IPS-18a (cell line): Measurements from ENCODE around the gene TMEM87B.

ENCODE experiments used
- H3K27ac ChIP-seq: one replicate; pipeline ENCODE4 v1.5.1; 2013; ENCODE audit warnings: low read length
- H3K27me3 ChIP-seq: one replicate; pipeline ENCODE4 v1.6.1; 2013; ENCODE audit warnings: mild to moderate bottlenecking, low read length; ENCODE audit not compliant: control insufficient read depth, insufficient read depth
- H3K36me3 ChIP-seq: one replicate; pipeline ENCODE4 v1.6.1; 2013; ENCODE audit warnings: low read depth, low read length; ENCODE audit not compliant: control insufficient read depth
- H3K4me1 ChIP-seq: one replicate; pipeline ENCODE4 v1.6.1; 2013; ENCODE audit warnings: low read depth, low read length; ENCODE audit not compliant: control insufficient read depth
- H3K4me3 ChIP-seq: one replicate; pipeline ENCODE4 v1.5.1; 2013; ENCODE audit warnings: low read length
- H3K9ac ChIP-seq: one replicate; pipeline ENCODE4 v1.6.1; 2013; ENCODE audit warnings: mild to moderate bottlenecking, low read length, moderate library complexity
- H3K9me3 ChIP-seq: one replicate; pipeline ENCODE4 v1.6.1; 2013; ENCODE audit warnings: low read depth, low read length; ENCODE audit not compliant: control insufficient read depth

The TMEM87B gene

DNA sequence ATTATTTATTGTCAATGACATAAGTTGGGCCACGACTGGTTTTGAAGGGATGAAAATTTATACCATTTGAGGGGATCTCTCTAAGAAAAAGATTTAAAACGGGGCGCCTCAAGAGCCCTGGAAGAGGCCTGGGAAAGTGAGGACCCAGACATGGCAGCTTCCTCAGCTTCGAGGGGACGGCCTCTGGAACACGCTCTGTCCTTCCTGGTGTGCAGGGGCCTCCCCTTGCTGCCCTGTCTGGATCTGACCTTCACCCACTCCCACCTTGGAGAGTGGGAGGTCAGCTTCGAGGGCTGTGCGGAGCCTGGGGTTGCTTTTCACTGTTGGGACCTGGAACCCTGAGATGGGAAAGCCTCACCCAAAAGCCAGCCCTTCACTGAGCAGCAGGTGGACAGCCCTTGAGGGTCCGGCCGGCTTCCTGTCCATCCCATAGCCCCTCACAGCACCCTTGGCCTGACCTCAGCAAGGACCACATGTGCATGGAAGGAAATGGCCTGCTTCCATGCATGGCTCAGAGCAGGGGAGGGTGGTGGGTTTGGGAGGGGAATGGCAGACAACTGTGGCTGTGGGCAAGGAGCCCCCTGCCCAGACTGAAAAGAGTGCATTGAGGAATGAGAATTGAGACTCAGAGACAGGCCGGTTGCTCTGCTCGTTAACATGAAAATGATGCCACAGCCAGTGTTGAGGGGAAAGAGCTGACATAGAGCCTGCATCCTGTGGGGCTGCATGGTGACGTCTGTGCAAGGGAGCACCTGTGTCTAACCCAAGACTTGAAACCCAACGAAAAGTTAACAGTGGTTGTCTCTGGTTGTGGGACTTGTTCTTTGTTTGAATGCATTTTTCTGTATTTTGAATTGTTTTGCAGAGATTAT, 99.4 kb downstream of the TMEM87B start:
- no peaks in the 10 kb centered on the region for H3K27me3 ChIP-seq
- H3K27ac ChIP-seq: no peak overlapping the region
- no peaks in the 10 kb centered on the region for H3K9me3 ChIP-seq
- H3K4me3 ChIP-seq: no peak overlapping the region
- no peak overlapping the region for H3K9ac ChIP-seq
- no peaks in the 10 kb centered on the region for H3K4me1 ChIP-seq
- H3K36me3 ChIP-seq: no peaks in the 10 kb centered on the region

DNA sequence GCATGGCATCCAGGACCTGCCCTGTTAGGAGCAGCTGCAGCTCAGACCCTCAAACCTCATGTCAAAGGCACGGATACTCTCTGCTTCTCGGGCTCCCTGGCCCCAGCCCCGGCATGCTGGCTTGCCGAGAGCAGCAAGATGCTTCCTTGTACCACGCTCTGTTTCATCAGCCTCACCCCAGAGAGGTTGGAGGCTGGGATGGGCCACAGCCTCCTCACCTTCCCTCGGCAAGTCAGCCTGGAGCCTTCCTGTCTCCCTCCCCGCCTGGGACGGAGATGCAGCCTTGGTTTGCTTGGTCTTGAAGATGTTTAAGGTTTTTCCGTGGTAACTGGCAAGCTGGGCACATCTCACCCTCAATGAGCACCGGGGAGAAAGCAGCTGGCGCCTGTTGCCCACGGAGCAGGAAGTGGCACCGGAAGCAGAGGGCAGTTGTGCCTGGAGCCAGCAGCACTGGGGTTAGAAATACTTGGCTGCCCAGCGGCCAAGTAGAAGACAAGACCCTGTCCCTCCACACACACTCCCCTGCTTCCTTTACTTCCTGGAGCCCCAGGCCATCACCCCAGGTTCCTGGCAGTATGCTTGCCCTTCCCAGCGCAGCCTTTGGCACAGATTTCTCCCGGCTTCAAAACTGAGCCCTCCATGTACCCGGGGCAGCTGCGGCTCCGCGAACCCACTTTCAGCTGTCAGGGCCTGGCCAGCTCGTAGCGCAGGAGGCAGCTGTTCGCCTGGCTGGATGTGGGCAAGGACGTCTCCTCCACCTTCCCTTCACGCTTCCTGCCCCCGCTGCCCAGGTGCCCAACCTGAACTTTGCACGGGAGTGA, 100.5 kb downstream of the TMEM87B start:
- no peaks in the 10 kb centered on the region for H3K9me3 ChIP-seq
- no peaks in the 10 kb centered on the region for H3K27me3 ChIP-seq
- no peaks in the 10 kb centered on the region for H3K36me3 ChIP-seq
- H3K9ac ChIP-seq: no peak overlapping the region
- H3K4me3 ChIP-seq: no peak overlapping the region
- H3K27ac ChIP-seq: no peak overlapping the region
- H3K4me1 ChIP-seq: no peaks in the 10 kb centered on the region

DNA sequence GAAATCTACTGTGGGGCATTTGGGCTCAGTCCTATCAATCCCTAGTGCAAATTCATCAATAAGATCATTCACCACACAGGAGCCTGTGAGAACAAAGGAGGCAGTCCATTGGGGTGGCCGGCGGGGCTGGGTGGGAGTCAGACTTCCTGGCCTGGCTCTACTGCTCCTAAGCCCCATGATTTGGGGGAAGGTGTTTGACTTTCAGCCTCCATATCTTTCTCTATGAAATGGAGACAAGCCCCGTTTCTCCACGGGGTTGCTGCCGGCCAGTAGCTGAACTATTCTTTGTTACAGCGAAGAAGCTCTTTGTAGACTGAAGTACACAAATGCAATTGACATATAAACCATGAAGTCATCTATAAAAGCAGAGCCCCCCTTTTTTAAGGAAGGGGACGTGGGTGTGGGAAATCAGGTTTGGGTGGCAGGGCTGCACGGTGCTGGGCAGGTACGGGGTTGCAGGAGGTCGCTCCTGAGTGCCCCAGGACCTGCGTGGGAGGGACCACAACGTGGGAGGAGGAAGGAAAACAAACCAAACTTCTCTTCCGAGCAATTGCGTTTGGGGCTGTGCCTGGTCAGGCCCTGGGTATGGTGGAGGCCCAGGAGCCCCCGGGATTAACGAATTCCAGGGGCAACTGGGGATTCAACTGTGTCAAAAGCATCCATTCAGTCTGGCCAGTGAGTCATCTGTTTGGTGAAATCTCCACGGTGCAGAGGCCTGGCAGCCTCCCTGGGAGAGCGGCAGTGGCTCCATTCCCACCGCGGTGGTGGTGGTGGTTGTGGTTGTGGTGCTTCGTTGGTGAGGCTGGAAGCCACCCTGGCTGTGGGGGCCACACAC, 101.3 kb downstream of the TMEM87B start:
- H3K9ac ChIP-seq: no peak overlapping the region
- H3K27me3 ChIP-seq: no peaks in the 10 kb centered on the region
- H3K27ac ChIP-seq: no peak overlapping the region
- H3K9me3 ChIP-seq: no peaks in the 10 kb centered on the region
- H3K4me3 ChIP-seq: no peak overlapping the region
- H3K36me3 ChIP-seq: no peaks in the 10 kb centered on the region
- no peaks in the 10 kb centered on the region for H3K4me1 ChIP-seq

DNA sequence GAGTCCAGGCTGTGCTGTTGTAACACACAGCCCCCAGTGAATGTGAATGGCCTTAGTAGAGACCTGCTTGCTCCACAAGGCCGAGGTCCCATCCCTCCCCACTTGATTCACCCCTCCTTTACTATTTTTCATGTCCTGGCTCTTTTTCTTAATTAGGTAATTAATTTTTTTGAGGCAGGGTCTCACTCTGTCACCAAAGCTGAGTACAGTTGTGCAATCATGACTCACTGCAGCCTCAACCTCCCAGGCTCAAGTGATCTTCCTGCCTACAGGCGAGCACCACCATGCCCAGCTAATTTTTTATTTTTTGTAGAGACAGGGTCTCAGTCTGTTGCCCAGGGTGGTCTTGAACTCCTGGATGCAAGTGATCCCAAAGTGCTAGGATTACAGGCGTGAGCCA, 102.4 kb downstream of the TMEM87B start:
- H3K27me3 ChIP-seq: no peaks in the 10 kb centered on the region
- H3K4me3 ChIP-seq: no peak overlapping the region
- H3K9ac ChIP-seq: no peak overlapping the region
- H3K4me1 ChIP-seq: no peaks in the 10 kb centered on the region
- no peaks in the 10 kb centered on the region for H3K9me3 ChIP-seq
- no peak overlapping the region for H3K27ac ChIP-seq
- no peaks in the 10 kb centered on the region for H3K36me3 ChIP-seq

- Histone ChIP-seq H3K4me3 (no peak overlapping the region), H3K27ac (no peak overlapping the region), H3K27me3 (no peaks in the 10 kb centered on the region)
Measured at GRCh38 chr2:112159454-112159921, 104.4 kb downstream of the TMEM87B start.

DNA sequence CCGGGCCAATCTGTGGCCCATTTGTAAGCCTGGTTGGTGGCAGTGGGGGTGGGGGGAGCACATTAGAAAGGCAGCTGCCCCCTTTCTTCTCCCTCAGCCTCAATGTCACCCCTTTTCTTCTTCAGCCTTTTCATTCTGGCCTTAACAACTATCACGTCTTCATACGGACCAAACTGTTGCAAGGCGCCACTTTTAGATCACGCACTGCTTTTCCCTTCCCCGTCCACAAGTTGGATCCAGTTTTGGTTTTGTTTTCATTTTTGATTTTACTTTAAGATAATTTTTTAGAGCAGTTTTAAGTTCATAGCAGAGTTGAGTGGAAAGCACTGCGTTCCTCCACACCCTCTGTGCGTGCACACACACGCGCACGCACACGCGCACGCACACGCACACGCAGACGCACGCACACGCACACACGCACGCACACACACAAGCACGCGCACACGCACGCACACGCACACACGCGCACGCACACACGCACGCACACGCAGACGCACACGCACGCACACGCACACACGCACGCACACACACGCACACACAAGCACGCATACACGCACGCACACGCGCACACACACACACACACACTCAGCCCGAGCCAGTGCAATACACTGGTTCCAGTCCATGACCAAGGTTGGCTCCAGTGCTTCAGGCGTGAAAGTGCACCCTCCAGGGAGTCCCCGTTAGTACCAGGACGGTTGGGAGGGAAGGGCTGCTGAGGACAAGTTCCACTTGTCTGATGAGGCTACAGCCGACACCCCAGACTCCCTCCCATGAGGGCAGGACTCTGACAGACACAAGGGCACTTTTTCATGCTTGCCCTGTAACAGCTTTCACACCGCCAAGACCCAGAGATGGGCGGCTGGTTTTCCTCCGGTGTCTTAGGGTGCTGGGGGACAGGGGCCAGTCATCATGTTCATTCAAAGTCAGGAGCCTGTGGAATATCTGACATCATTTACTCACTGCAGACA, 105.5 kb downstream of the TMEM87B start:
- Histone ChIP-seq H3K9ac (no peak overlapping the region), H3K4me3 (no peak overlapping the region), H3K27ac (no peak overlapping the region)

More at GRCh38 chr2:112159454-112159921, 104.4 kb downstream of the TMEM87B start:
- Histone ChIP-seq H3K9ac (no peak overlapping the region), H3K36me3 (no peaks in the 10 kb centered on the region), H3K9me3 (no peaks in the 10 kb centered on the region), H3K4me1 (no peaks in the 10 kb centered on the region)

GRCh38 chr2:112161431-112162145, 106.5 kb downstream of the TMEM87B start:
- no peak overlapping the region for H3K9ac ChIP-seq
- H3K9me3 ChIP-seq: no peaks in the 10 kb centered on the region
- H3K4me3 ChIP-seq: no peak overlapping the region
- H3K36me3 ChIP-seq: no peaks in the 10 kb centered on the region
- H3K4me1 ChIP-seq: no peaks in the 10 kb centered on the region
- no peak overlapping the region for H3K27ac ChIP-seq
- no peaks in the 10 kb centered on the region for H3K27me3 ChIP-seq

More for the DNA sequence above, 105.5 kb downstream of the TMEM87B start:
- Histone ChIP-seq H3K27me3 (no peaks in the 10 kb centered on the region), H3K36me3 (no peaks in the 10 kb centered on the region), H3K4me1 (no peaks in the 10 kb centered on the region), H3K9me3 (no peaks in the 10 kb centered on the region)

DNA sequence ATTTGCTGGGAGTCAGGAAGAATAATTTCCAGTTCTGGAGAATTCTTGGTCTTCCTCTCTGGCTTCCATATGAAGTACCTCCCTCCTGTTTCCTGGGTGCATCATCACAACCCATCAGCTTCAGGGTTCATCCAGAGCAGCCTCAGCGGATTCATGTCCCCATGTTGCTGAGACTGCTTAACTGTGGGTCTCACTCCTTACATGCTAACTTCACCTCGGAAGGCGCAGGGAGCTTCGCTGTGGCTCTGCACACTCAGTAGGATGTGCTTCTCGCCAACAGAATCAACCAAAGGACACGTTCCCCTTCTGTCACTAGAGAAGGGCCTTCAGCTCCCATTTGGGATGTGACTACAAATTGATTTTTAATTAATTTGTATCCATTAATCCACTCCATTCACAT, 107.3 kb downstream of the TMEM87B start:
- no peaks in the 10 kb centered on the region for H3K27me3 ChIP-seq
- no peak overlapping the region for H3K4me3 ChIP-seq
- no peaks in the 10 kb centered on the region for H3K36me3 ChIP-seq
- H3K9me3 ChIP-seq: no peaks in the 10 kb centered on the region
- H3K27ac ChIP-seq: no peak overlapping the region
- H3K9ac ChIP-seq: no peak overlapping the region
- no peaks in the 10 kb centered on the region for H3K4me1 ChIP-seq

DNA sequence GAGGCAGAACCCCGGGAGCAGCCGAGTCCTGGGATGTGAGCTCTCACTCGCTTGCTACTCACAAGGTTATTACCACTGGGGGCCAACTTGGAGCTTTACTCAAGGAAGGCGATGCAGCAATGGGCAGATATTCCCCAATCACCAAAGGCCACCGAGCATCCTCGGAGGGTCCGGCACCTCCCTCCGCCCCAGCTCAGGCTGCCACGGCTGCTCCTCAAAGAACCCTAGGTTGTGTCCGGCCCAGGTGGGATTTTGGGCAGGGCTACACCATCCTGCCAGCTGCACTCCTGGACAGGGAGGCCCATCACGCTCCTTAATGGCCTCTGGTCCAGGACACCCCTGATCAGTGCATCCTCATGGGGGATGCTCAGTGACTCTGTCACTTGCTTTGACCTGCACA, 107.9 kb downstream of the TMEM87B start:
- Histone ChIP-seq H3K4me1 (no peaks in the 10 kb centered on the region), H3K9me3 (no peaks in the 10 kb centered on the region), H3K36me3 (no peaks in the 10 kb centered on the region), H3K27me3 (no peaks in the 10 kb centered on the region), H3K27ac (no peak overlapping the region), H3K4me3 (no peak overlapping the region), H3K9ac (no peak overlapping the region)

GRCh38 chr2:112163541-112163981, 108.5 kb downstream of the TMEM87B start:
- H3K9ac ChIP-seq: no peak overlapping the region
- H3K27me3 ChIP-seq: no peaks in the 10 kb centered on the region
- no peaks in the 10 kb centered on the region for H3K9me3 ChIP-seq
- no peaks in the 10 kb centered on the region for H3K36me3 ChIP-seq
- H3K4me1 ChIP-seq: no peaks in the 10 kb centered on the region
- H3K27ac ChIP-seq: no peak overlapping the region
- H3K4me3 ChIP-seq: no peak overlapping the region
